ENCODE results near the gene SLC5A11.

DNA sequence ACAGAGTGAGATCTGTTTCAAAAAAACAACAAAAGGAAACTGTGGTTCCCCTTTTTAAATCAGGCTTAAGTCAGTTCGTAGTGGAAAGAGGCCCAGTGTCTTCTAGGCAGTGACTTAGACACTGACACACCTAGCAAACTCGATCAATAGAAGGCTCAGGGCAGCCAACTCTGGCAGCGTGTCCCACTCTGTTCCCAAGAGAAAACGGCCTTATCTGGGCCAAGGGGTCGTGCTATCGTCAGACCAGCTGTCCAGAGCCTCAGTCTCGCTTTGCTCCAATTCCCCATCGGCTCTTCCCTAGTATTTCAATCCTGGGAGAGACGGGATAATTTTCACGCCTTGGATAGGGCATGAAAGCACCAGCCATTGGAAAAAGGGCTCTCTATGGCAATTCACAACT lies 72.9 kb downstream of the SLC5A11 start:
- TF ChIP-seq, protein P1, sequence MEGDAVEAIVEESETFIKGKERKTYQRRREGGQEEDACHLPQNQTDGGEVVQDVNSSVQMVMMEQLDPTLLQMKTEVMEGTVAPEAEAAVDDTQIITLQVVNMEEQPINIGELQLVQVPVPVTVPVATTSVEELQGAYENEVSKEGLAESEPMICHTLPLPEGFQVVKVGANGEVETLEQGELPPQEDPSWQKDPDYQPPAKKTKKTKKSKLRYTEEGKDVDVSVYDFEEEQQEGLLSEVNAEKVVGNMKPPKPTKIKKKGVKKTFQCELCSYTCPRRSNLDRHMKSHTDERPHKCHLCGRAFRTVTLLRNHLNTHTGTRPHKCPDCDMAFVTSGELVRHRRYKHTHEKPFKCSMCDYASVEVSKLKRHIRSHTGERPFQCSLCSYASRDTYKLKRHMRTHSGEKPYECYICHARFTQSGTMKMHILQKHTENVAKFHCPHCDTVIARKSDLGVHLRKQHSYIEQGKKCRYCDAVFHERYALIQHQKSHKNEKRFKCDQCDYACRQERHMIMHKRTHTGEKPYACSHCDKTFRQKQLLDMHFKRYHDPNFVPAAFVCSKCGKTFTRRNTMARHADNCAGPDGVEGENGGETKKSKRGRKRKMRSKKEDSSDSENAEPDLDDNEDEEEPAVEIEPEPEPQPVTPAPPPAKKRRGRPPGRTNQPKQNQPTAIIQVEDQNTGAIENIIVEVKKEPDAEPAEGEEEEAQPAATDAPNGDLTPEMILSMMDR (IDR thresholded peaks at IDR 0.05), result no peak
- TF ChIP-seq POLR2A (IDR thresholded peaks at IDR 0.05), result no peak

Data from testis (tissue), 2 donors.